K562 (cell line): ENCODE results near the gene AFF1. TPM values are rescaled to one million over a fixed set of nuclear protein-coding genes. Genes with fewer than 3 reads are reported as not detected.

ENCODE experiments used
- CC2D1A ChIP-seq: fragments of 450-650 bp; IDR thresholded peaks from 2 replicates; pipeline ENCODE4 v1.6.1; 2017; ENCODE audit warnings: mild to moderate bottlenecking
- CCAR2 ChIP-seq: fragments of 200-400 bp; formaldehyde crosslinking; IDR thresholded peaks from 2 replicates; pipeline ENCODE4 v1.6.1; 2017; ENCODE audit warnings: mild to moderate bottlenecking, low read depth, low read length
- FIP1L1 ChIP-seq: fragments of 200-400 bp; formaldehyde crosslinking; IDR thresholded peaks from 2 replicates; pipeline ENCODE4 v1.6.1; 2018; ENCODE audit warnings: mild to moderate bottlenecking, low read depth, low read length; ENCODE audit not compliant: poor library complexity, severe bottlenecking
- HDAC1 ChIP-seq, 2 experiments: fragments of 450-650 bp; IDR thresholded peaks; 2 replicates each; pipeline ENCODE4 v1.6.1; 2016 to 2017; ENCODE audit warnings: inconsistent platforms in 1 of 2, mild to moderate bottlenecking in 1 of 2, moderate library complexity in 1 of 2
- HDGF ChIP-seq: fragments of 450-650 bp; IDR thresholded peaks from 2 replicates; pipeline ENCODE4 v1.6.1; 2016
- KHSRP ChIP-seq: fragments of 450-650 bp; IDR thresholded peaks from 2 replicates; pipeline ENCODE4 v1.6.1; 2017
- LCOR ChIP-seq: sonication (generic); formaldehyde crosslinking; IDR thresholded peaks from 2 replicates; pipeline ENCODE4 v1.8.0; 2022; ENCODE audit warnings: mild to moderate bottlenecking, missing genetic modification reagents
- MEF2A ChIP-seq: IDR thresholded peaks from 2 replicates; pipeline ENCODE4 v1.6.1; 2011; ENCODE audit warnings: low read depth, mild to moderate bottlenecking, low read length, moderate library complexity; ENCODE audit not compliant: control insufficient read depth
- NBN ChIP-seq: fragments of 450-650 bp; IDR thresholded peaks from 2 replicates; pipeline ENCODE4 v1.6.1; 2016; ENCODE audit warnings: low read depth, mild to moderate bottlenecking
- NFE2 ChIP-seq: IDR thresholded peaks from 2 replicates; pipeline ENCODE4 v1.6.1; 2014; ENCODE audit warnings: antibody characterized with exemption, low read depth
- RBM14 ChIP-seq: fragments of 200-400 bp; formaldehyde crosslinking; IDR thresholded peaks from 2 replicates; pipeline ENCODE4 v1.6.1; 2018; ENCODE audit warnings: low read depth, mild to moderate bottlenecking, low read length, moderate library complexity, borderline replicate concordance; ENCODE audit not compliant: insufficient read depth
- SAP30 ChIP-seq: fragments of 200-600 bp; sonication (generic); IDR thresholded peaks from 2 replicates; pipeline ENCODE4 v1.6.1; 2012; ENCODE audit warnings: borderline replicate concordance, low read depth, mild to moderate bottlenecking, moderate library complexity, low read length, control low read depth, inconsistent platforms; ENCODE audit not compliant: insufficient read depth, poor library complexity, severe bottlenecking
- SETDB1 ChIP-seq: IDR thresholded peaks from one replicate; pipeline ENCODE4 v1.6.1; 2012; ENCODE audit warnings: low read length, control low read depth, inconsistent platforms
- ZKSCAN1 ChIP-seq: fragments of 150-350 bp; IDR thresholded peaks from 2 replicates; pipeline ENCODE4 v1.6.1; 2016; ENCODE audit warnings: low read depth, low read length
- ZNF197 ChIP-seq: fragments of 200-800 bp; sonication (Bioruptor generic); IDR thresholded peaks from 2 replicates; pipeline ENCODE4 v1.6.1; 2016; ENCODE audit warnings: low read depth, missing genetic modification characterization, missing compliant biosample characterization
- polyA plus RNA-seq, 8 experiments: library from polyadenylated mRNA; depleted of rRNA in 4 of 8; stranded (reverse) in 5 of 8; unstranded in 3 of 8; fragments of >200 nt; fragmentation: Nextera tagmentation in 2 of 8; fragmentation: Illumina TruSeq in 1 of 8; extraction: Ambion mirVana in 2 of 8; extraction: Trizol in 1 of 8; gene quantifications; 2 replicates each; pipeline versions ENCODE4 v1.2.1 to v1.2.3, GENCODE V29; 2011 to 2014; ENCODE audit warnings: inconsistent platforms in 1 of 8, missing spikeins in 1 of 8
- total RNA-seq, 7 experiments: library from RNA; depleted of rRNA in 6 of 7; stranded (reverse); fragments of >200 nt in 6 of 7; fragmentation: Illumina TruSeq in 2 of 7; extraction: Trizol in 2 of 7; gene quantifications; 2 replicates each; pipeline versions ENCODE4 v1.2.1 to v1.2.3, GENCODE V29; 2011 to 2021; ENCODE audit warnings: low replicate concordance in 1 of 7
- TF ChIP-seq, protein P1 (sequence below): fragments of 200-800 bp; sonication (Bioruptor generic); IDR thresholded peaks from 2 replicates; pipeline ENCODE4 v1.6.1; 2017; ENCODE audit warnings: missing genetic modification characterization, missing compliant biosample characterization
- TF ChIP-seq, protein P2 (sequence below): sonication (generic); formaldehyde crosslinking; IDR thresholded peaks from 2 replicates; pipeline ENCODE4 v1.8.1; 2023; ENCODE audit warnings: mild to moderate bottlenecking, missing genetic modification reagents
- TF ChIP-seq, protein P3 (sequence below): sonication (generic); formaldehyde crosslinking; IDR thresholded peaks from 2 replicates; pipeline ENCODE4 v1.8.0; 2022; ENCODE audit warnings: mild to moderate bottlenecking, low read depth, missing genetic modification reagents
- TF ChIP-seq, protein P4 (sequence below): fragments of 450-650 bp; conservative IDR thresholded peaks from 2 replicates; pipeline ENCODE4 v1.6.1; 2016; ENCODE audit warnings: missing genetic modification characterization, low read depth, mild to moderate bottlenecking, control low read depth, missing compliant biosample characterization
- TF ChIP-seq, protein P5 (sequence below): sonication (generic); formaldehyde crosslinking; IDR thresholded peaks from 2 replicates; pipeline ENCODE4 v1.8.0; 2022; ENCODE audit warnings: mild to moderate bottlenecking, missing genetic modification reagents
- TF ChIP-seq, protein P6 (sequence below): fragments of 450-650 bp; formaldehyde crosslinking; IDR thresholded peaks from 2 replicates; pipeline ENCODE4 v1.4.0; 2022; ENCODE audit warnings: missing genetic modification characterization

Gene AFF1
- total and polyA plus RNA-seq, 9 of the 15 experiments (the other 6 are each of a cell fraction or from before 2014, with no cell fraction given), result 4.1 to 47.5 (median 17.2) TPM

DNA sequence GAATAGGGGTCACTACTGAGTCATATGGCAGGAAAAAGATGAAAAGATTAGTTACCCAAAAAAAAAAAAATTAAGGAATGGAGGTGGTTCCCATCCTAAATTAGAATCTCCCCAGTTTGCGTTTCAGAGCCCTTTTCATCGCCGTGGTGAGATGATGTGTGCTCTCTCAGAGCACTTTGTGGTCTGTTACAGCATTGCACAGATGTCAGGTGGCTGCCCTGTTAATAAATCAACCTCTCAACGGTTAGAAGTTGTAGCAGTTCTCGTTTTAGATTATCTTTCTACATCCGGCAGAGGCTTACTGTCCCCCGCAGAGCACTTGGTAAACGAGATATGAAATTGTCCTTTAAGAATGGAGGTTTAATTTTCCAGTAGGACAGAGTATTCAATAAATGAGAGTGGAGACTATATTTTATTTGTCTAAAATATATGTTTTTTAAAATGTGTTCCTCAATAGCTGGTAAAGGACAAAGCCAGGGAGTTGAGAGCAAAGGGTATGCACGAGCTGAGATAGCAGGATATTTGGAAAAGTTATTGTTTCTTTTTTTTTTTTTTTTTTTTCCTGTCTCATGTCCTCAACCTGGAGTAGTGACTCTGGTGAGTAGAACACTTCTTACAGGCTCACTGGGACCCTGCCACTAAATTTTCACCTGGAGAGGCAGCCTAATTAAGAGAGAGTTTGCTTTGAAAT, 26.9 kb downstream of the AFF1 start (continued):
- TF ChIP-seq, protein P1, sequence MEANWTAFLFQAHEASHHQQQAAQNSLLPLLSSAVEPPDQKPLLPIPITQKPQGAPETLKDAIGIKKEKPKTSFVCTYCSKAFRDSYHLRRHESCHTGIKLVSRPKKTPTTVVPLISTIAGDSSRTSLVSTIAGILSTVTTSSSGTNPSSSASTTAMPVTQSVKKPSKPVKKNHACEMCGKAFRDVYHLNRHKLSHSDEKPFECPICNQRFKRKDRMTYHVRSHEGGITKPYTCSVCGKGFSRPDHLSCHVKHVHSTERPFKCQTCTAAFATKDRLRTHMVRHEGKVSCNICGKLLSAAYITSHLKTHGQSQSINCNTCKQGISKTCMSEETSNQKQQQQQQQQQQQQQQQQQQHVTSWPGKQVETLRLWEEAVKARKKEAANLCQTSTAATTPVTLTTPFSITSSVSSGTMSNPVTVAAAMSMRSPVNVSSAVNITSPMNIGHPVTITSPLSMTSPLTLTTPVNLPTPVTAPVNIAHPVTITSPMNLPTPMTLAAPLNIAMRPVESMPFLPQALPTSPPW (CRISPR knock-in tag), result peak; percentile 78
- TF ChIP-seq ZKSCAN1, result no peak
- no peak for TF ChIP-seq KHSRP
- peak; percentile 88 for TF ChIP-seq CC2D1A
- no peak for TF ChIP-seq RBM14
- no peak for TF ChIP-seq SETDB1
- peak; percentile 69 for TF ChIP-seq MEF2A
- TF ChIP-seq SAP30, result no peak
- TF ChIP-seq HDAC1 (IDR thresholded peaks at IDR 0.05), result peak; percentile 35 to 86; a peak in 3 of 4 replicates
- TF ChIP-seq, protein P2, sequence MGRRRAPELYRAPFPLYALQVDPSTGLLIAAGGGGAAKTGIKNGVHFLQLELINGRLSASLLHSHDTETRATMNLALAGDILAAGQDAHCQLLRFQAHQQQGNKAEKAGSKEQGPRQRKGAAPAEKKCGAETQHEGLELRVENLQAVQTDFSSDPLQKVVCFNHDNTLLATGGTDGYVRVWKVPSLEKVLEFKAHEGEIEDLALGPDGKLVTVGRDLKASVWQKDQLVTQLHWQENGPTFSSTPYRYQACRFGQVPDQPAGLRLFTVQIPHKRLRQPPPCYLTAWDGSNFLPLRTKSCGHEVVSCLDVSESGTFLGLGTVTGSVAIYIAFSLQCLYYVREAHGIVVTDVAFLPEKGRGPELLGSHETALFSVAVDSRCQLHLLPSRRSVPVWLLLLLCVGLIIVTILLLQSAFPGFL, result no peak
- peak; percentile 56 for TF ChIP-seq NFE2
- TF ChIP-seq, protein P3, sequence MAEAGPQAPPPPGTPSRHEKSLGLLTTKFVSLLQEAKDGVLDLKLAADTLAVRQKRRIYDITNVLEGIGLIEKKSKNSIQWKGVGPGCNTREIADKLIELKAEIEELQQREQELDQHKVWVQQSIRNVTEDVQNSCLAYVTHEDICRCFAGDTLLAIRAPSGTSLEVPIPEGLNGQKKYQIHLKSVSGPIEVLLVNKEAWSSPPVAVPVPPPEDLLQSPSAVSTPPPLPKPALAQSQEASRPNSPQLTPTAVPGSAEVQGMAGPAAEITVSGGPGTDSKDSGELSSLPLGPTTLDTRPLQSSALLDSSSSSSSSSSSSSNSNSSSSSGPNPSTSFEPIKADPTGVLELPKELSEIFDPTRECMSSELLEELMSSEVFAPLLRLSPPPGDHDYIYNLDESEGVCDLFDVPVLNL (CRISPR knock-in tag), result no peak
- peak; percentile 87 for TF ChIP-seq ZNF197 (CRISPR knock-in tag)
- TF ChIP-seq, protein P4, sequence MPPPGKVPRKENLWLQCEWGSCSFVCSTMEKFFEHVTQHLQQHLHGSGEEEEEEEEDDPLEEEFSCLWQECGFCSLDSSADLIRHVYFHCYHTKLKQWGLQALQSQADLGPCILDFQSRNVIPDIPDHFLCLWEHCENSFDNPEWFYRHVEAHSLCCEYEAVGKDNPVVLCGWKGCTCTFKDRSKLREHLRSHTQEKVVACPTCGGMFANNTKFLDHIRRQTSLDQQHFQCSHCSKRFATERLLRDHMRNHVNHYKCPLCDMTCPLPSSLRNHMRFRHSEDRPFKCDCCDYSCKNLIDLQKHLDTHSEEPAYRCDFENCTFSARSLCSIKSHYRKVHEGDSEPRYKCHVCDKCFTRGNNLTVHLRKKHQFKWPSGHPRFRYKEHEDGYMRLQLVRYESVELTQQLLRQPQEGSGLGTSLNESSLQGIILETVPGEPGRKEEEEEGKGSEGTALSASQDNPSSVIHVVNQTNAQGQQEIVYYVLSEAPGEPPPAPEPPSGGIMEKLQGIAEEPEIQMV (tag), result no peak
- TF ChIP-seq LCOR, result peak; percentile 91
- no peak for TF ChIP-seq HDGF
- TF ChIP-seq, protein P5, sequence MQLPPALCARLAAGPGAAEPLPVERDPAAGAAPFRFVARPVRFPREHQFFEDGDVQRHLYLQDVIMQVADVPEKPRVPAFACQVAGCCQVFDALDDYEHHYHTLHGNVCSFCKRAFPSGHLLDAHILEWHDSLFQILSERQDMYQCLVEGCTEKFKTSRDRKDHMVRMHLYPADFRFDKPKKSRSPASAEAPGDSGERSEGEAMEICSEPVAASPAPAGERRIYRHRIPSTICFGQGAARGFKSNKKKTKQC (CRISPR knock-in tag), result no peak
- TF ChIP-seq CCAR2, result no peak
- no peak for TF ChIP-seq FIP1L1
- TF ChIP-seq, protein P6, sequence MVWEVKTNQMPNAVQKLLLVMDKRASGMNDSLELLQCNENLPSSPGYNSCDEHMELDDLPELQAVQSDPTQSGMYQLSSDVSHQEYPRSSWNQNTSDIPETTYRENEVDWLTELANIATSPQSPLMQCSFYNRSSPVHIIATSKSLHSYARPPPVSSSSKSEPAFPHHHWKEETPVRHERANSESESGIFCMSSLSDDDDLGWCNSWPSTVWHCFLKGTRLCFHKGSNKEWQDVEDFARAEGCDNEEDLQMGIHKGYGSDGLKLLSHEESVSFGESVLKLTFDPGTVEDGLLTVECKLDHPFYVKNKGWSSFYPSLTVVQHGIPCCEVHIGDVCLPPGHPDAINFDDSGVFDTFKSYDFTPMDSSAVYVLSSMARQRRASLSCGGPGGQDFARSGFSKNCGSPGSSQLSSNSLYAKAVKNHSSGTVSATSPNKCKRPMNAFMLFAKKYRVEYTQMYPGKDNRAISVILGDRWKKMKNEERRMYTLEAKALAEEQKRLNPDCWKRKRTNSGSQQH (CRISPR knock-in tag), result 0 out of 2 replicates have a peak, but pooled peaks have one; percentile 10
- TF ChIP-seq NBN, result peak; percentile 78
